ENCODE measurements around the gene MYBL2.

Gene MYBL2

GRCh38 chr20:43682446-43682845 lies 15.5 kb downstream of the MYBL2 start:
- no peak for DNase-seq

- no peak for DNase-seq
Observed at GRCh38 chr20:43686820-43687219, 19.9 kb downstream of the MYBL2 start.

GRCh38 chr20:43689165-43689564 lies 22.3 kb downstream of the MYBL2 start:
- DNase-seq, result no peak

GRCh38 chr20:43690943-43691598 lies 24.2 kb downstream of the MYBL2 start:
- DNase-seq, result no peak

- DNase-seq, result no peak
Observed at GRCh38 chr20:43691928-43692524, 25.1 kb downstream of the MYBL2 start.

GRCh38 chr20:43694763-43695162 lies 27.8 kb downstream of the MYBL2 start:
- DNase-seq, result no peak

GRCh38 chr20:43695571-43695970 lies 28.7 kb downstream of the MYBL2 start:
- DNase-seq, result no peak

GRCh38 chr20:43699941-43700565 lies 33.1 kb downstream of the MYBL2 start:
- no peak for DNase-seq

GRCh38 chr20:43700627-43701026 lies 33.7 kb downstream of the MYBL2 start:
- no peak for DNase-seq

- DNase-seq, result no peak
Observed at GRCh38 chr20:43702502-43702901, 35.6 kb downstream of the MYBL2 start.

- DNase-seq, result no peak
Observed at GRCh38 chr20:43710370-43711044, 43.6 kb downstream of the MYBL2 start.

GRCh38 chr20:43711098-43711654 lies 44.3 kb downstream of the MYBL2 start:
- DNase-seq, result no peak

GRCh38 chr20:43715044-43715443 lies 48.1 kb downstream of the MYBL2 start:
- DNase-seq, result no peak

- DNase-seq, result no peak
Observed at GRCh38 chr20:43715511-43715910, 48.6 kb downstream of the MYBL2 start.

GRCh38 chr20:43716123-43716522 lies 49.2 kb downstream of the MYBL2 start:
- no peak for DNase-seq

GRCh38 chr20:43716757-43717615 lies 50.1 kb downstream of the MYBL2 start:
- DNase-seq, result no peak

- DNase-seq, result no peak
Observed at GRCh38 chr20:43717616-43717995, 50.7 kb downstream of the MYBL2 start.

GRCh38 chr20:43720007-43720406 lies 53.1 kb downstream of the MYBL2 start:
- DNase-seq, result no peak

GRCh38 chr20:43721097-43721428 lies 54.1 kb downstream of the MYBL2 start:
- no peak for DNase-seq

GRCh38 chr20:43721429-43722152 lies 54.7 kb downstream of the MYBL2 start:
- DNase-seq, result no peak

GRCh38 chr20:43722153-43722505 lies 55.2 kb downstream of the MYBL2 start:
- no peak for DNase-seq

- DNase-seq, result no peak
Observed at GRCh38 chr20:43723186-43723585, 56.3 kb downstream of the MYBL2 start.

All from NCI-H1048 (cell line).